Measurements from ENCODE around the gene BOLL.
"Not testable (repeated sequence)": the region's sequence is repeated elsewhere in the genome, so short reads cannot be mapped to it uniquely, and the experiment has no call there.

Gene BOLL

GRCh38 chr2:197700960-197701359, 84.2 kb downstream of the BOLL start:
- TF ChIP-seq CTCF (conservative IDR thresholded peaks at IDR 0.05; ENCODE audit: low read depth): no peak
- H3K27ac ChIP-seq: no peak overlapping the region
- POLR2A ChIA-PET (ENCODE audit: low non-redundant PET): no interaction called here
- CTCF ChIA-PET: no interaction called here
- no peak for DNase-seq (ENCODE audit: low spot score)

GRCh38 chr2:197699724-197700123, 85.4 kb downstream of the BOLL start:
- DNase-seq (ENCODE audit: low spot score); CTCF ChIA-PET; H3K27ac ChIP-seq; POLR2A ChIA-PET (ENCODE audit: low non-redundant PET): not testable (repeated sequence)

GRCh38 chr2:197696571-197696970, 88.5 kb downstream of the BOLL start:
- POLR2A ChIA-PET (ENCODE audit: low non-redundant PET); H3K27ac ChIP-seq; CTCF ChIA-PET; DNase-seq (ENCODE audit: low spot score): not testable (repeated sequence)

GRCh38 chr2:197695971-197696370, 89.1 kb downstream of the BOLL start:
- POLR2A ChIA-PET (ENCODE audit: low non-redundant PET); H3K27ac ChIP-seq; DNase-seq (ENCODE audit: low spot score); CTCF ChIA-PET: not testable (repeated sequence)

- DNase-seq (ENCODE audit: low spot score); H3K27ac ChIP-seq; POLR2A ChIA-PET (ENCODE audit: low non-redundant PET); CTCF ChIA-PET: not testable (repeated sequence)
Observed at GRCh38 chr2:197695206-197695605, 89.9 kb downstream of the BOLL start.

GRCh38 chr2:197677483-197677882, 107.6 kb downstream of the BOLL start:
- no peak for TF ChIP-seq CTCF (conservative IDR thresholded peaks at IDR 0.05; ENCODE audit: low read depth)
- DNase-seq (ENCODE audit: low spot score): no peak

GRCh38 chr2:197677056-197677455, 108.1 kb downstream of the BOLL start:
- ChIA-PET CTCF (no interaction called here), POLR2A (ENCODE audit: low non-redundant PET) (no interaction called here)
- H3K27ac ChIP-seq: no peak overlapping the region
- no peak for DNase-seq (ENCODE audit: low spot score)
- TF ChIP-seq CTCF (conservative IDR thresholded peaks at IDR 0.05; ENCODE audit: low read depth): no peak

More at GRCh38 chr2:197677483-197677882, 107.6 kb downstream of the BOLL start:
- CTCF ChIA-PET: no interaction called here
- POLR2A ChIA-PET (ENCODE audit: low non-redundant PET): no interaction called here
- no peak overlapping the region for H3K27ac ChIP-seq

Data from RWPE1 (cell line).